WTC11 (cell line): Measurements from ENCODE around the gene CBX6. TPM values are rescaled to one million over a fixed set of nuclear protein-coding genes. Genes with fewer than 3 reads are reported as not detected.
A peak's percentile ranks its signal among the peaks of the same experiment; 100 is the strongest.

Experiments used
- ATAC-seq: fragments of 200-7000 bp; cut with Tn5 transposase; 2 replicates; pipeline ENCODE4 v1.10.0; 2021; ENCODE audit warnings: mild to moderate bottlenecking, moderate library complexity
- CTCF ChIA-PET: fragments of 300-600 bp; sonication (Branson Sonifier 250); formaldehyde crosslinking; loops from one replicate; lab custom pipeline; 2021; ENCODE audit warnings: antibody characterized with exemption; lab: Charles Lee
- POLR2A ChIA-PET: fragments of 350-600 bp; sonication (Branson Sonifier 250); formaldehyde crosslinking; loops from one replicate; lab custom pipeline; 2021; ENCODE audit warnings: antibody characterized with exemption; lab: Charles Lee
- DNase-seq: peaks from one replicate; pipeline ENCODE4 v3.0.0; 2021; ENCODE audit warnings: low spot score
- H3K27ac Mint-ChIP-seq: 2 replicates; pipeline ENCODE4 v1.8.0; 2021; ENCODE audit warnings: mixed read lengths
- H3K27me3 Mint-ChIP-seq: 2 replicates; pipeline ENCODE4 v1.8.0; 2021; ENCODE audit warnings: low read depth, mild to moderate bottlenecking, moderate library complexity, mixed read lengths
- H3K36me3 Mint-ChIP-seq: 2 replicates; pipeline ENCODE4 v1.8.0; 2021; ENCODE audit warnings: mixed read lengths
- H3K4me1 Mint-ChIP-seq: 2 replicates; pipeline ENCODE4 v1.8.0; 2022; ENCODE audit warnings: mixed read lengths
- H3K4me3 Mint-ChIP-seq: 2 replicates; pipeline ENCODE4 v1.8.0; 2021; ENCODE audit warnings: mild to moderate bottlenecking, moderate library complexity, mixed read lengths
- H3K9me3 Mint-ChIP-seq: 2 replicates; pipeline ENCODE4 v1.8.0; 2021; ENCODE audit warnings: mixed read lengths
- E2F5 ChIP-seq: sonication (generic); formaldehyde crosslinking; IDR thresholded peaks from 2 replicates; pipeline ENCODE4 v1.8.1; 2022; ENCODE audit warnings: mild to moderate bottlenecking, moderate library complexity, missing genetic modification reagents
- ESRRA ChIP-seq: sonication (generic); formaldehyde crosslinking; IDR thresholded peaks from 2 replicates; pipeline ENCODE4 v1.8.1; 2022; ENCODE audit warnings: mild to moderate bottlenecking, missing genetic modification reagents, borderline replicate concordance
- KAT7 ChIP-seq: sonication (generic); formaldehyde crosslinking; IDR thresholded peaks from 2 replicates; pipeline ENCODE4 v1.8.1; 2023; ENCODE audit warnings: missing genetic modification reagents, mild to moderate bottlenecking, borderline replicate concordance
- NR1H2 ChIP-seq: sonication (generic); formaldehyde crosslinking; IDR thresholded peaks from 2 replicates; pipeline ENCODE4 v1.9.0; 2021; ENCODE audit warnings: mild to moderate bottlenecking, moderate library complexity, missing genetic modification reagents
- NR3C1 ChIP-seq: sonication (generic); formaldehyde crosslinking; conservative IDR thresholded peaks from 2 replicates; pipeline ENCODE4 v1.8.1; 2023; ENCODE audit warnings: low read depth, mild to moderate bottlenecking, missing genetic modification reagents
- PRRX2 ChIP-seq: fragments of 250-450 bp; sonication (Bioruptor Pico); IDR thresholded peaks from 2 replicates; pipeline ENCODE4 v1.8.0; 2021; ENCODE audit warnings: mild to moderate bottlenecking
- RELA ChIP-seq: sonication (generic); formaldehyde crosslinking; IDR thresholded peaks from 2 replicates; pipeline ENCODE4 v1.8.1; 2022; ENCODE audit warnings: missing genetic modification reagents, mild to moderate bottlenecking, borderline replicate concordance
- STAT6 ChIP-seq: sonication (generic); formaldehyde crosslinking; conservative IDR thresholded peaks from 2 replicates; pipeline ENCODE4 v1.8.1; 2023; ENCODE audit warnings: mild to moderate bottlenecking, low read depth, missing genetic modification reagents, moderate library complexity
- TEAD4 ChIP-seq: sonication (generic); formaldehyde crosslinking; IDR thresholded peaks from 2 replicates; pipeline ENCODE4 v1.8.0; 2022; ENCODE audit warnings: mild to moderate bottlenecking, missing genetic modification reagents
- ZNF121 ChIP-seq: sonication (generic); formaldehyde crosslinking; IDR thresholded peaks from 2 replicates; pipeline ENCODE4 v1.8.0; 2023; ENCODE audit warnings: missing genetic modification reagents
- ZNF425 ChIP-seq: fragments of 250-450 bp; sonication (Bioruptor Pico); conservative IDR thresholded peaks from 2 replicates; pipeline ENCODE4 v1.9.0; 2021; ENCODE audit warnings: mild to moderate bottlenecking
- ZSCAN18 ChIP-seq: fragments of 250-450 bp; sonication (Bioruptor Pico); IDR thresholded peaks from 2 replicates; pipeline ENCODE4 v2.1.2; 2022; ENCODE audit warnings: mild to moderate bottlenecking, moderate library complexity
- total RNA-seq: library from RNA; stranded (reverse); gene quantifications from 3 replicates; pipeline ENCODE4 v1.2.3, GENCODE V29; 2021
- TF ChIP-seq, protein P1 (sequence below): fragments of 250-450 bp; sonication (Bioruptor Pico); IDR thresholded peaks from 2 replicates; pipeline ENCODE4 v1.9.0; 2021; ENCODE audit warnings: mild to moderate bottlenecking
- TF ChIP-seq, protein P2 (sequence below): sonication (generic); formaldehyde crosslinking; IDR thresholded peaks from 2 replicates; pipeline ENCODE4 v1.8.0; 2022; ENCODE audit warnings: mild to moderate bottlenecking, missing genetic modification reagents
- TF ChIP-seq, protein P3 (sequence below): sonication (generic); formaldehyde crosslinking; IDR thresholded peaks from 2 replicates; pipeline ENCODE4 v1.8.1; 2023; ENCODE audit warnings: mild to moderate bottlenecking, missing genetic modification reagents, moderate library complexity

The CBX6 gene
- total RNA-seq, 1 experiment from 2014 or later, result 27.0 TPM

GRCh38 chr22:38843201-38843656 lies 28.8 kb downstream of the CBX6 start (continued):
- TF ChIP-seq, protein P1, sequence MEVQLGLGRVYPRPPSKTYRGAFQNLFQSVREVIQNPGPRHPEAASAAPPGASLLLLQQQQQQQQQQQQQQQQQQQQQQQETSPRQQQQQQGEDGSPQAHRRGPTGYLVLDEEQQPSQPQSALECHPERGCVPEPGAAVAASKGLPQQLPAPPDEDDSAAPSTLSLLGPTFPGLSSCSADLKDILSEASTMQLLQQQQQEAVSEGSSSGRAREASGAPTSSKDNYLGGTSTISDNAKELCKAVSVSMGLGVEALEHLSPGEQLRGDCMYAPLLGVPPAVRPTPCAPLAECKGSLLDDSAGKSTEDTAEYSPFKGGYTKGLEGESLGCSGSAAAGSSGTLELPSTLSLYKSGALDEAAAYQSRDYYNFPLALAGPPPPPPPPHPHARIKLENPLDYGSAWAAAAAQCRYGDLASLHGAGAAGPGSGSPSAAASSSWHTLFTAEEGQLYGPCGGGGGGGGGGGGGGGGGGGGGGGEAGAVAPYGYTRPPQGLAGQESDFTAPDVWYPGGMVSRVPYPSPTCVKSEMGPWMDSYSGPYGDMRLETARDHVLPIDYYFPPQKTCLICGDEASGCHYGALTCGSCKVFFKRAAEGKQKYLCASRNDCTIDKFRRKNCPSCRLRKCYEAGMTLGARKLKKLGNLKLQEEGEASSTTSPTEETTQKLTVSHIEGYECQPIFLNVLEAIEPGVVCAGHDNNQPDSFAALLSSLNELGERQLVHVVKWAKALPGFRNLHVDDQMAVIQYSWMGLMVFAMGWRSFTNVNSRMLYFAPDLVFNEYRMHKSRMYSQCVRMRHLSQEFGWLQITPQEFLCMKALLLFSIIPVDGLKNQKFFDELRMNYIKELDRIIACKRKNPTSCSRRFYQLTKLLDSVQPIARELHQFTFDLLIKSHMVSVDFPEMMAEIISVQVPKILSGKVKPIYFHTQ (CRISPR knock-in tag), result no peak

DNA sequence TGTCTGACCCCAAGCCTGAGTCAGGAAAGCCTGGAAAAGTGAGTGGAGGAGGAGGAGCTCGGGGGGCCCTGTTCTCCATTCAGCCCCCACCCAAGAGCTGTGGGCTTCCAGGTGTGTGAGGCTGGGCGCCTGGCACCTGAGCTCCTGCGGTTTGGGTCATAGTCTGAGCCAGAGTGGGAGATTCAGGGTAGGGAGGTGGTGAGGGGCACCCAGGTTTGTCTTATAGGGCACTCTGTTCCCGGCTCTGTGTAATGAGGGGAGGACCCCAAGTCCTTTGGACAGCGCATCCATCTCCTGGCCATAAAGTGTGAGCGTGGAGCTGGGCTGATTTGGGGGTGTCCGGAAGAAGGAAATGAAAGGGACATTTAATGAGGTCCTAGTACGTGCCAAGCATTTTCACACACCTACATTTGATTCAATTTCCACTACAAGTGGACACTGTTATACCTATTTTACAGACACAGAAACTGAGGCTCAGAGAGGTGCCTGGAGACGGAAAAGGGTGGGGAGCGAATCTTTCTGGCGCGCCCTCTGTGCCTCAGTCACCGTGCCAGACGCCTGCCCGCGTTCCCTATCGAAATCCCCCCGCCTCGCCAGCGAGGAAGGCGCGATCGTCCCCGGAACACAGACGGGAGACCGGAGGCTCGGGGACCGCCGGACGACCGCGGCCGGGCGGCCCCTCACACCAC lies 29.4 kb downstream of the CBX6 start:
- no peak for ATAC-seq
- H3K9me3 Mint-ChIP-seq, result no peaks in the 10 kb centered on the region
- H3K27ac Mint-ChIP-seq, result no peak overlapping the region
- DNase-seq, result no peak
- ChIA-PET POLR2A (interaction anchor here (0.6 to 0.7 kb wide), 3 partner anchors 27 to 477 kb away, joined by 3 read pairs; partner anchors contain the start of gene RPL3), CTCF (interaction anchor here (0.5 to 3.9 kb wide), 14 partner anchors 8 to 172 kb away, joined by 3 to 51 read pairs (median 6); no protein-coding TSS in a partner anchor)
- peak overlapping the region; percentile 81 for H3K4me3 Mint-ChIP-seq
- no peaks in the 10 kb centered on the region for H3K36me3 Mint-ChIP-seq
- peaks cover 21% of the 10 kb centered on the region for H3K4me1 Mint-ChIP-seq
- TF ChIP-seq, protein P2, sequence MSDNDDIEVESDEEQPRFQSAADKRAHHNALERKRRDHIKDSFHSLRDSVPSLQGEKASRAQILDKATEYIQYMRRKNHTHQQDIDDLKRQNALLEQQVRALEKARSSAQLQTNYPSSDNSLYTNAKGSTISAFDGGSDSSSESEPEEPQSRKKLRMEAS (CRISPR knock-in tag), result no peak
- no peak for TF ChIP-seq PRRX2 (CRISPR knock-in tag)
- TF ChIP-seq, protein P3, sequence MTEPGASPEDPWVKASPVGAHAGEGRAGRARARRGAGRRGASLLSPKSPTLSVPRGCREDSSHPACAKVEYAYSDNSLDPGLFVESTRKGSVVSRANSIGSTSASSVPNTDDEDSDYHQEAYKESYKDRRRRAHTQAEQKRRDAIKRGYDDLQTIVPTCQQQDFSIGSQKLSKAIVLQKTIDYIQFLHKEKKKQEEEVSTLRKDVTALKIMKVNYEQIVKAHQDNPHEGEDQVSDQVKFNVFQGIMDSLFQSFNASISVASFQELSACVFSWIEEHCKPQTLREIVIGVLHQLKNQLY, result no peak
- TF ChIP-seq TEAD4 (CRISPR knock-in tag), result no peak
- TF ChIP-seq E2F5, result no peak
- TF ChIP-seq ESRRA, result no peak
- no peak for TF ChIP-seq RELA (CRISPR knock-in tag)
- TF ChIP-seq NR1H2 (CRISPR knock-in tag), result no peak
- TF ChIP-seq STAT6 (CRISPR knock-in tag), result no peak
- no peak for TF ChIP-seq KAT7 (CRISPR knock-in tag)
- no peak for TF ChIP-seq NR3C1 (CRISPR knock-in tag)
- TF ChIP-seq ZNF425 (CRISPR knock-in tag), result no peak
- no peak for TF ChIP-seq ZSCAN18 (CRISPR knock-in tag)
- no peak for TF ChIP-seq ZNF121 (CRISPR knock-in tag)
- peaks cover 67% of the 10 kb centered on the region for H3K27me3 Mint-ChIP-seq
